Endothelial cell of umbilical vein (primary cell): Measurements from ENCODE around the gene DGCR2. TPM values are rescaled to one million over a fixed set of nuclear protein-coding genes. Genes with fewer than 3 reads are reported as not detected.

Experiments used
- BruUV-seq: library from RNA; stranded (reverse); fragments of 400-500 nt; replicated peaks from 2 replicates; lab custom pipeline; 2021; lab: Mats Ljungman, UMichigan
- CTCF ChIA-PET: fragments of 300-600, 350-600 bp; sonication (Branson Sonifier 250); formaldehyde crosslinking; loops from one replicate; lab custom pipeline; 2021; ENCODE audit warnings: antibody characterized with exemption, inconsistent platforms; lab: Charles Lee
- POLR2A ChIA-PET: fragments of 300-600, 350-600 bp; sonication (Branson Sonifier 250); formaldehyde crosslinking; loops from one replicate; lab custom pipeline; 2021; ENCODE audit warnings: antibody characterized with exemption, inconsistent platforms; lab: Charles Lee
- DNase-seq: peaks from one replicate; pipeline ENCODE4 v3.0.0-alpha.2; 2011; ENCODE audit warnings: low read depth, low spot score
- FAIRE-seq: peaks from 2 replicates; lab custom pipeline; 2011; peaks lifted over from hg19 to GRCh38; lab: Jason Lieb, UNC
- H2AFZ ChIP-seq: 2 replicates; pipeline ENCODE4 v1.6.0; 2012; ENCODE audit warnings: low read depth, low read length, control low read depth, inconsistent platforms
- H3K27ac ChIP-seq: 2 replicates; pipeline ENCODE4 v1.5.1; 2011; ENCODE audit warnings: low read depth, mild to moderate bottlenecking, control low read depth, low read length, moderate library complexity; ENCODE audit not compliant: insufficient read depth
- H3K27me3 ChIP-seq, 2 experiments: 2 replicates each; pipeline versions ENCODE4 v1.6.0 to v1.6.1; 2011; ENCODE audit warnings: low read length in 2 of 2, mixed read lengths in 1 of 2; ENCODE audit not compliant: control insufficient read depth in 2 of 2, insufficient read depth in 2 of 2
- H3K36me3 ChIP-seq, 2 experiments: 2 replicates in 1 of 2; 3 replicates in 1 of 2; pipeline ENCODE4 v1.5.1; 2011; ENCODE audit warnings: low read length in 2 of 2, mild to moderate bottlenecking in 1 of 2, moderate library complexity in 1 of 2; ENCODE audit not compliant: control insufficient read depth in 2 of 2, insufficient read depth in 2 of 2; ENCODE audit errors: extremely low read depth in 1 of 2
- H3K4me1 ChIP-seq: 3 replicates; pipeline ENCODE4 v1.5.1; 2011; ENCODE audit warnings: mild to moderate bottlenecking, low read length; ENCODE audit not compliant: control insufficient read depth, insufficient read depth; ENCODE audit errors: extremely low read depth
- H3K4me2 ChIP-seq: 2 replicates; pipeline ENCODE4 v1.6.1; 2011; ENCODE audit warnings: low read length, control low read depth, mixed read lengths; ENCODE audit not compliant: insufficient read depth
- H3K4me3 ChIP-seq, 3 experiments: fragments of 200-600 bp in 1 of 3; sonication (generic), shearing (Covaris generic) in 1 of 3; replicated peaks in 1 of 3; 2 replicates each; pipeline ENCODE4 v1.5.1; 2011 to 2016; ENCODE audit warnings: control low read depth in 3 of 3, low read length in 3 of 3, mild to moderate bottlenecking in 2 of 3, inconsistent platforms in 1 of 3, low read depth in 1 of 3, moderate library complexity in 1 of 3; ENCODE audit not compliant: insufficient read depth in 1 of 3
- H3K79me2 ChIP-seq: 2 replicates; pipeline ENCODE4 v1.6.0; 2012; ENCODE audit warnings: low read length, inconsistent platforms; ENCODE audit not compliant: control insufficient read depth, insufficient read depth
- H3K9ac ChIP-seq: replicated peaks from 2 replicates; pipeline ENCODE3; 2011; ENCODE audit warnings: low read length, control low read depth; ENCODE audit not compliant: insufficient read depth; ENCODE audit errors: extremely low read depth
- H3K9me1 ChIP-seq: replicated peaks from 3 replicates; pipeline ENCODE4 v1.6.0; 2011; ENCODE audit warnings: mild to moderate bottlenecking, low read length; ENCODE audit not compliant: control insufficient read depth, insufficient read depth; ENCODE audit errors: extremely low read depth
- H3K9me3 ChIP-seq: replicated peaks from 2 replicates; pipeline ENCODE4 v1.5.1; 2012; ENCODE audit warnings: low read length, inconsistent platforms; ENCODE audit not compliant: control insufficient read depth, insufficient read depth
- H4K20me1 ChIP-seq: replicated peaks from 2 replicates; pipeline ENCODE3; 2011; ENCODE audit warnings: mild to moderate bottlenecking, low read length; ENCODE audit not compliant: control insufficient read depth, insufficient read depth; ENCODE audit errors: extremely low read depth
- EZH2 ChIP-seq: IDR thresholded peaks from 2 replicates; pipeline ENCODE4 v1.6.1; 2012; ENCODE audit warnings: borderline replicate concordance, low read depth, mild to moderate bottlenecking, moderate library complexity, low read length, inconsistent platforms; ENCODE audit not compliant: severe bottlenecking
- FOS ChIP-seq: IDR thresholded peaks from 2 replicates; pipeline ENCODE4 v1.6.1; 2011; ENCODE audit warnings: mild to moderate bottlenecking, low read length, moderate library complexity, borderline replicate concordance; ENCODE audit not compliant: insufficient read depth
- GATA2 ChIP-seq: IDR thresholded peaks from 2 replicates; pipeline ENCODE4 v1.7.0; 2011; ENCODE audit warnings: low read depth, mild to moderate bottlenecking, moderate library complexity, mixed read lengths, low read length; ENCODE audit not compliant: insufficient read length, insufficient read depth
- JUN ChIP-seq: IDR thresholded peaks from 2 replicates; pipeline ENCODE4 v1.6.1; 2011; ENCODE audit warnings: borderline replicate concordance, low read depth; ENCODE audit not compliant: insufficient read length, insufficient read depth
- MYC ChIP-seq: IDR thresholded peaks from one replicate; pipeline ENCODE4 v1.6.1; 2011; ENCODE audit warnings: mild to moderate bottlenecking, low read depth, low read length
- POLR2A ChIP-seq: IDR thresholded peaks from 2 replicates; pipeline ENCODE4 v1.6.1; 2012; ENCODE audit warnings: low read depth, mild to moderate bottlenecking, control low read depth, low read length
- POLR2AphosphoS5 ChIP-seq: IDR thresholded peaks from 2 replicates; pipeline ENCODE4 v1.6.1; 2012; ENCODE audit warnings: low read depth, mild to moderate bottlenecking, control low read depth, low read length, moderate library complexity; ENCODE audit not compliant: insufficient read depth
- dilution Hi-C: fragments of 300-500 bp; cut with MboI; formaldehyde crosslinking; loops from one replicate; pipeline ENCODE4 v1.15.0; 2019; ENCODE audit warnings: low sequenced_read_pairs; ENCODE audit not compliant: extremely low pct_ligation_motif_present
- intact Hi-C: fragments of 100-400 bp; cut with micrococcal nuclease; formaldehyde crosslinking; loops from one replicate; pipeline ENCODE4 v1.10.0; 2022
- polyA plus RNA-seq, 4 experiments: library from polyadenylated mRNA; depleted of rRNA in 3 of 4; stranded (reverse) in 3 of 4; unstranded in 1 of 4; fragments of >200 nt; gene quantifications; 2 replicates each; pipeline versions ENCODE4 v1.2.1 to v1.2.3, GENCODE V29; 2011 to 2012; ENCODE audit warnings: missing spikeins in 1 of 4
- total RNA-seq: library from RNA; stranded (reverse); gene quantifications from 2 replicates; pipeline ENCODE4 v1.2.3, GENCODE V29; 2021
- TF ChIP-seq, protein P1 (sequence below): IDR thresholded peaks from 2 replicates; pipeline ENCODE4 v1.6.1; 2011; ENCODE audit not compliant: insufficient read depth, insufficient read length
- TF ChIP-seq, protein P2 (sequence below), 2 donors: IDR thresholded peaks; 1 replicate in 1 of 2; 2 replicates in 1 of 2; pipeline ENCODE4 v1.5.1; 2011; ENCODE audit warnings: low read length in 2 of 2, mild to moderate bottlenecking in 2 of 2, moderate library complexity in 2 of 2, control low read depth in 1 of 2, inconsistent platforms in 1 of 2, low read depth in 1 of 2; ENCODE audit not compliant: insufficient read depth in 1 of 2; ENCODE audit errors: extremely low read depth in 1 of 2

The DGCR2 gene
- total and polyA plus RNA-seq, 2 donors (not counting 3 experiments of a cell fraction or from before 2014, with no cell fraction given) = 44.8 to 51.2 TPM

DNA sequence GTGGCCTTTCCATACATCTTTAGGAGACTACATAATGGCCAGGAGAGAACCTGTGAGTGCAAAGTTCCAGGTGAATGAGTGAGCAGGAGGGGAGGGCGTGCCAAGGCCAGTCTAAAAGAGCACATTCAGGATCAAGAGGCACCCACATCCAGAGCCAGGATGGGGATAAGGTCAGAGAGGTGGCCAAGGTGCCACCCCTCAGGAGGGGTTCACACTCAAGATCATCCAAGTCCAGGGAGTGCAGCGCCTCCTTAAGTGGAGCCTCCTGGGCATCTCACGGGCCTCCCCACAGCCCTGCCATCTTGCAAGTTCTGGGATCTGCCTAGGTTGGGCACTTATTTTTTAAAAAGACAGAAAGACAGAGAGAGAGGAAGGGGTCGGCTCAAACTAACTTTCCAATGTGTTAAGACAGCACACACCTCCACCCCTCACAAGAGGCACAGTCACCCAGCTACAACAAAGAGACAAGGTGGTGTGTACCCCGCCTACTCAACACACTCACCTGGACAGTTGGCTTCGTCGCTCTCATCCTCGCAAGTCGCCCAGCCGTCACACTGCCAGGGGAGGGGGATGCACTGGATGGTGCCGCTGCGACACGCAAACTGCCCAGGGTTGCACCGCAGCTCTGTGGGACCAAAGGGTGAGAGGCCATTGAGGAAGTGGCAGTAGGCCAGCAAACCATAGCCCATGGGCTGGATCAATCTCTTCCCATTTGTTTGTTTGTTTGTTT lies 33.2 kb downstream of the DGCR2 start:
- dilution Hi-C loops = no loop called here
- BruUV-seq = no TSS peak

More for the DNA sequence above, 33.2 kb downstream of the DGCR2 start:
- Histone ChIP-seq H3K79me2 (no peaks in the 10 kb centered on the region), H3K36me3 (peaks cover 0 to 5% of the 10 kb centered on the region in 2 experiments), H3K4me2 (no peak overlapping the region), H4K20me1 (no peaks in the 10 kb centered on the region), H3K27me3 (no peaks in the 10 kb centered on the region), H3K9ac (no peak overlapping the region), H3K4me1 (peaks cover 18% of the 10 kb centered on the region), H3K9me3 (no peaks in the 10 kb centered on the region), H2AFZ (no peak overlapping the region), H3K9me1 (no peaks in the 10 kb centered on the region), H3K27ac (no peak overlapping the region), H3K4me3 (no peak overlapping the region)
- intact Hi-C loops = no loop called here
- FAIRE-seq (no peak), DNase-seq (no peak)
- CTCF ChIA-PET = interaction anchor here (0.8 to 1.4 kb wide), 2 partner anchors 10 to 27 kb away, joined by 3 to 4 read pairs; no protein-coding TSS in a partner anchor
- POLR2A ChIA-PET = no interaction called here
- no peak for TF ChIP-seq EZH2
- TF ChIP-seq POLR2A = no peak
- no peak for TF ChIP-seq MYC
- TF ChIP-seq, protein P1, sequence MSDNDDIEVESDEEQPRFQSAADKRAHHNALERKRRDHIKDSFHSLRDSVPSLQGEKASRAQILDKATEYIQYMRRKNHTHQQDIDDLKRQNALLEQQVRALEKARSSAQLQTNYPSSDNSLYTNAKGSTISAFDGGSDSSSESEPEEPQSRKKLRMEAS = no peak
- TF ChIP-seq, protein P2, sequence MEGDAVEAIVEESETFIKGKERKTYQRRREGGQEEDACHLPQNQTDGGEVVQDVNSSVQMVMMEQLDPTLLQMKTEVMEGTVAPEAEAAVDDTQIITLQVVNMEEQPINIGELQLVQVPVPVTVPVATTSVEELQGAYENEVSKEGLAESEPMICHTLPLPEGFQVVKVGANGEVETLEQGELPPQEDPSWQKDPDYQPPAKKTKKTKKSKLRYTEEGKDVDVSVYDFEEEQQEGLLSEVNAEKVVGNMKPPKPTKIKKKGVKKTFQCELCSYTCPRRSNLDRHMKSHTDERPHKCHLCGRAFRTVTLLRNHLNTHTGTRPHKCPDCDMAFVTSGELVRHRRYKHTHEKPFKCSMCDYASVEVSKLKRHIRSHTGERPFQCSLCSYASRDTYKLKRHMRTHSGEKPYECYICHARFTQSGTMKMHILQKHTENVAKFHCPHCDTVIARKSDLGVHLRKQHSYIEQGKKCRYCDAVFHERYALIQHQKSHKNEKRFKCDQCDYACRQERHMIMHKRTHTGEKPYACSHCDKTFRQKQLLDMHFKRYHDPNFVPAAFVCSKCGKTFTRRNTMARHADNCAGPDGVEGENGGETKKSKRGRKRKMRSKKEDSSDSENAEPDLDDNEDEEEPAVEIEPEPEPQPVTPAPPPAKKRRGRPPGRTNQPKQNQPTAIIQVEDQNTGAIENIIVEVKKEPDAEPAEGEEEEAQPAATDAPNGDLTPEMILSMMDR (IDR thresholded peaks at IDR 0.05; ENCODE audit: extremely low read depth in 1 of 2, insufficient read depth in 1 of 2, low read depth in 1 of 2, low read length in 2 of 2) = no peak
- TF ChIP-seq GATA2 = no peak
- TF ChIP-seq JUN = no peak
- TF ChIP-seq FOS = no peak
- no peak for TF ChIP-seq POLR2AphosphoS5
